NB4 (cell line): ENCODE data around the gene HEXA.

Experiments
- DNase-seq: peaks from one replicate; pipeline ENCODE4 v3.0.0; 2010; ENCODE audit warnings: low read depth
- H3K4me3 ChIP-seq: one replicate; pipeline ENCODE4 v1.5.1; 2011; ENCODE audit warnings: mild to moderate bottlenecking, low read depth, low read length, moderate library complexity
- CTCF ChIP-seq: IDR thresholded peaks from one replicate; pipeline ENCODE4 v1.5.1; 2012; ENCODE audit warnings: low read depth, low read length
- MAX ChIP-seq: IDR thresholded peaks from 2 replicates; pipeline ENCODE4 v1.6.1; 2011; ENCODE audit warnings: low read depth, low read length
- MYC ChIP-seq: IDR thresholded peaks from 2 replicates; pipeline ENCODE4 v1.6.1; 2011; ENCODE audit warnings: low read depth, low read length
- POLR2A ChIP-seq: IDR thresholded peaks from 2 replicates; pipeline ENCODE4 v1.6.1; 2011; ENCODE audit warnings: mild to moderate bottlenecking; ENCODE audit not compliant: insufficient read length; ENCODE audit errors: extremely low read depth

Gene HEXA

GRCh38 chr15:72411544-72411943, 35.7 kb upstream of the HEXA start:
- H3K4me3 ChIP-seq: no peak overlapping the region
- DNase-seq: no peak
- TF ChIP-seq MAX (no peak), POLR2A (no peak), MYC (no peak), CTCF (no peak)

GRCh38 chr15:72411111-72411510, 35.3 kb upstream of the HEXA start:
- TF ChIP-seq POLR2A (no peak), MAX (no peak), CTCF (no peak), MYC (no peak)
- no peak overlapping the region for H3K4me3 ChIP-seq
- no peak for DNase-seq

GRCh38 chr15:72406936-72407335, 31.1 kb upstream of the HEXA start:
- DNase-seq: no peak
- no peak for TF ChIP-seq MAX
- TF ChIP-seq MYC: no peak
- TF ChIP-seq CTCF: no peak
- no peak for TF ChIP-seq POLR2A
- H3K4me3 ChIP-seq: no peak overlapping the region

GRCh38 chr15:72404841-72405240, 29.0 kb upstream of the HEXA start:
- DNase-seq: no peak
- TF ChIP-seq POLR2A: no peak
- no peak overlapping the region for H3K4me3 ChIP-seq

GRCh38 chr15:72404356-72404755, 28.5 kb upstream of the HEXA start:
- no peak overlapping the region for H3K4me3 ChIP-seq
- DNase-seq: no peak
- TF ChIP-seq MYC: no peak
- no peak for TF ChIP-seq MAX
- TF ChIP-seq POLR2A: no peak
- TF ChIP-seq CTCF: no peak

- no peak for TF ChIP-seq POLR2A
- TF ChIP-seq CTCF: no peak
- TF ChIP-seq MYC: no peak
These were observed 26.9 kb upstream of the HEXA start for GRCh38 chr15:72402726-72403125.

More at GRCh38 chr15:72402726-72403125, 26.9 kb upstream of the HEXA start:
- no peak for DNase-seq
- no peak overlapping the region for H3K4me3 ChIP-seq
